ENCODE results near the gene CDKAL1.
A peak's percentile ranks its signal among the peaks of the same experiment; 100 is the strongest.

DNA sequence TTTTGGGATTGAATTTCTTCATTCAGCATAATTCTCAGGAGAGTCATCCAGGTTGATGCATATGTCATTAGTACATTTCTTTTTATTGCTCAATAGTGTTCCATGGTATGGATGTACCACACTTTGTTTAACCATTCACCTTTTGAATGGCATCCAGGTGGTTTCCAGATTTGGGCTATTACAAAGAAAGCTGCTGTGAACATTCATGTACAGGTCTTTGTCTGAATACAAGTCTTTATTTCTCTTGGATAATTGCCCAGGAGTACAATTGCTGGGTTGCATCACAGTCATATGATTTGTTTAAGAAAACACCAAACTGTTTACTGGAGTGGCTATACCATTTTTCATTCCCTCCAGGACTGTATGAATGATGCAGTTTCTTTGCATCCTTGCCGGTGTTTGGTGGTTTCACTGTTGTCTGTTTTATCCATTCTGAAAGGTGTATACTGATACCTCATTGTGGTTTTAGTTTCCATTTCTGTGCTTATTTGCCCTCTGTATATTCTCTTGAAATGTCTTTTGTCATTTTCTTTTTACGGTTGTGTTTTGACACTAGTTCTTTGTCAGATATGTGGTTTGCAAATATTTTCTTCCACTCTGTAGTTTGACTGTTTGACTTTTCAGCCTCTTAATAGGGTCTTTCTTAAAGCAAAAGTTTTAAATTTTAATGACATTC is 8.8 kb downstream of the CDKAL1 start:
- TF ChIP-seq, protein P1, sequence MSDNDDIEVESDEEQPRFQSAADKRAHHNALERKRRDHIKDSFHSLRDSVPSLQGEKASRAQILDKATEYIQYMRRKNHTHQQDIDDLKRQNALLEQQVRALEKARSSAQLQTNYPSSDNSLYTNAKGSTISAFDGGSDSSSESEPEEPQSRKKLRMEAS (IDR thresholded peaks at IDR 0.05): no peak
- TF ChIP-seq EP300 (IDR thresholded peaks at IDR 0.05; ENCODE audit: borderline replicate concordance) (no peak), TAF1 (IDR thresholded peaks at IDR 0.05; ENCODE audit: low read depth) (no peak), RAD21 (IDR thresholded peaks at IDR 0.05; ENCODE audit: low read depth) (no peak), FOXM1 (IDR thresholded peaks at IDR 0.05; ENCODE audit: borderline replicate concordance, low read depth) (no peak), TEAD4 (IDR thresholded peaks at IDR 0.05) (no peak), CREB1 (IDR thresholded peaks at IDR 0.05; ENCODE audit: low read depth) (no peak), NFIC (IDR thresholded peaks at IDR 0.05) (peak; percentile 65), YY1 (IDR thresholded peaks at IDR 0.05; ENCODE audit: low read depth) (no peak), TCF12 (IDR thresholded peaks at IDR 0.05; ENCODE audit: low read depth) (no peak)
- TF ChIP-seq, protein P2, sequence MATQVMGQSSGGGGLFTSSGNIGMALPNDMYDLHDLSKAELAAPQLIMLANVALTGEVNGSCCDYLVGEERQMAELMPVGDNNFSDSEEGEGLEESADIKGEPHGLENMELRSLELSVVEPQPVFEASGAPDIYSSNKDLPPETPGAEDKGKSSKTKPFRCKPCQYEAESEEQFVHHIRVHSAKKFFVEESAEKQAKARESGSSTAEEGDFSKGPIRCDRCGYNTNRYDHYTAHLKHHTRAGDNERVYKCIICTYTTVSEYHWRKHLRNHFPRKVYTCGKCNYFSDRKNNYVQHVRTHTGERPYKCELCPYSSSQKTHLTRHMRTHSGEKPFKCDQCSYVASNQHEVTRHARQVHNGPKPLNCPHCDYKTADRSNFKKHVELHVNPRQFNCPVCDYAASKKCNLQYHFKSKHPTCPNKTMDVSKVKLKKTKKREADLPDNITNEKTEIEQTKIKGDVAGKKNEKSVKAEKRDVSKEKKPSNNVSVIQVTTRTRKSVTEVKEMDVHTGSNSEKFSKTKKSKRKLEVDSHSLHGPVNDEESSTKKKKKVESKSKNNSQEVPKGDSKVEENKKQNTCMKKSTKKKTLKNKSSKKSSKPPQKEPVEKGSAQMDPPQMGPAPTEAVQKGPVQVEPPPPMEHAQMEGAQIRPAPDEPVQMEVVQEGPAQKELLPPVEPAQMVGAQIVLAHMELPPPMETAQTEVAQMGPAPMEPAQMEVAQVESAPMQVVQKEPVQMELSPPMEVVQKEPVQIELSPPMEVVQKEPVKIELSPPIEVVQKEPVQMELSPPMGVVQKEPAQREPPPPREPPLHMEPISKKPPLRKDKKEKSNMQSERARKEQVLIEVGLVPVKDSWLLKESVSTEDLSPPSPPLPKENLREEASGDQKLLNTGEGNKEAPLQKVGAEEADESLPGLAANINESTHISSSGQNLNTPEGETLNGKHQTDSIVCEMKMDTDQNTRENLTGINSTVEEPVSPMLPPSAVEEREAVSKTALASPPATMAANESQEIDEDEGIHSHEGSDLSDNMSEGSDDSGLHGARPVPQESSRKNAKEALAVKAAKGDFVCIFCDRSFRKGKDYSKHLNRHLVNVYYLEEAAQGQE (IDR thresholded peaks at IDR 0.05; ENCODE audit: low read depth): no peak
